Suprapubic skin (tissue), 3 donors: ENCODE measurements around the gene RAVER2.

Source experiments
- POLR2A ChIP-seq, 2 donors: fragments of 450-650 bp; IDR thresholded peaks; one replicate each; pipeline ENCODE4 v1.6.1; 2017; ENCODE audit warnings: antibody characterized with exemption in 2 of 2, mild to moderate bottlenecking in 2 of 2, moderate library complexity in 2 of 2
- TF ChIP-seq, protein P1 (sequence below), 2 donors: fragments of 200-600 bp in 1 of 2; fragments of 450-650 bp in 1 of 2; sonication (generic) in 1 of 2; IDR thresholded peaks; one replicate each; pipeline ENCODE4 v1.5.1; 2016 to 2019; ENCODE audit warnings: antibody characterized with exemption in 2 of 2, mild to moderate bottlenecking in 1 of 2, moderate library complexity in 1 of 2

DNA sequence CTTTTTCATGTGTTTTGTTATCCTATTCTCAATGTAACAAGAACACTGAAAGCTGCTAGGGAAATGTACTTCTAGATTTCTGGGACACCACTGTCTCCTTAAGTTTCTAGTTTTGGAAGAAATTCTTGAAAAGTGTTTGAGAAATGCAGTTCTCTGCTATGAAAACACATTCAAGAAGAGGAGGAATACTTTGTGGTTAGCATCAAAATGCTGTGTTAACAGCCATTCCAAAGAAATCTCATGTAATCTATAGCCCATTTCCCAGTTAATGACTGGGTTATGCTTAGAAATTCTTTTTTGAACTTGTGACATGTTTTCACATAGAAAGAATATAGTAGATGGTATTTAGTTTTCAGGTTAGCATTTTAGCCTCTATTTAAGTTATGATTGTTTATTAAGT, 6.0 kb downstream of the RAVER2 start:
- TF ChIP-seq, protein P1, sequence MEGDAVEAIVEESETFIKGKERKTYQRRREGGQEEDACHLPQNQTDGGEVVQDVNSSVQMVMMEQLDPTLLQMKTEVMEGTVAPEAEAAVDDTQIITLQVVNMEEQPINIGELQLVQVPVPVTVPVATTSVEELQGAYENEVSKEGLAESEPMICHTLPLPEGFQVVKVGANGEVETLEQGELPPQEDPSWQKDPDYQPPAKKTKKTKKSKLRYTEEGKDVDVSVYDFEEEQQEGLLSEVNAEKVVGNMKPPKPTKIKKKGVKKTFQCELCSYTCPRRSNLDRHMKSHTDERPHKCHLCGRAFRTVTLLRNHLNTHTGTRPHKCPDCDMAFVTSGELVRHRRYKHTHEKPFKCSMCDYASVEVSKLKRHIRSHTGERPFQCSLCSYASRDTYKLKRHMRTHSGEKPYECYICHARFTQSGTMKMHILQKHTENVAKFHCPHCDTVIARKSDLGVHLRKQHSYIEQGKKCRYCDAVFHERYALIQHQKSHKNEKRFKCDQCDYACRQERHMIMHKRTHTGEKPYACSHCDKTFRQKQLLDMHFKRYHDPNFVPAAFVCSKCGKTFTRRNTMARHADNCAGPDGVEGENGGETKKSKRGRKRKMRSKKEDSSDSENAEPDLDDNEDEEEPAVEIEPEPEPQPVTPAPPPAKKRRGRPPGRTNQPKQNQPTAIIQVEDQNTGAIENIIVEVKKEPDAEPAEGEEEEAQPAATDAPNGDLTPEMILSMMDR (IDR thresholded peaks at IDR 0.05), result no peak
- no peak for TF ChIP-seq POLR2A (IDR thresholded peaks at IDR 0.05)
